Activated B cell treated with CpG ODN at 0.5 μM for 24 hours (primary cell): ENCODE data around the gene NHSL1. TPM values are rescaled to one million over a fixed set of nuclear protein-coding genes. Genes with fewer than 3 reads are reported as not detected.

Experiments used
- ATAC-seq: fragments of 200-7000 bp; cut with Tn5 transposase; one replicate; pipeline ENCODE4 v1.10.0; 2021; ENCODE audit warnings: low read depth, mild to moderate bottlenecking, moderate library complexity
- CTCF ChIA-PET: fragments of 350-600 bp; sonication (Branson Sonifier 250); formaldehyde crosslinking; loops from one replicate; lab custom pipeline; 2021; ENCODE audit warnings: antibody characterized with exemption; lab: Charles Lee
- POLR2A ChIA-PET: fragments of 350-600 bp; sonication (Branson Sonifier 250); formaldehyde crosslinking; loops from one replicate; lab custom pipeline; 2021; ENCODE audit warnings: antibody characterized with exemption; lab: Charles Lee
- DNase-seq: peaks from one replicate; pipeline ENCODE4 v3.0.0; 2022
- H3K27ac Mint-ChIP-seq: one replicate; pipeline ENCODE4 v1.8.0; 2020; ENCODE audit warnings: mixed read lengths
- H3K27me3 Mint-ChIP-seq: one replicate; pipeline ENCODE4 v1.8.0; 2021; ENCODE audit warnings: mixed read lengths
- H3K36me3 Mint-ChIP-seq: one replicate; pipeline ENCODE4 v1.8.0; 2021; ENCODE audit warnings: low read depth, mixed read lengths
- H3K4me1 Mint-ChIP-seq: one replicate; pipeline ENCODE4 v1.8.0; 2021; ENCODE audit warnings: mixed read lengths
- H3K4me3 Mint-ChIP-seq: one replicate; pipeline ENCODE4 v1.8.0; 2020; ENCODE audit warnings: mild to moderate bottlenecking, mixed read lengths
- H3K9me3 Mint-ChIP-seq: one replicate; pipeline ENCODE4 v1.8.0; 2020; ENCODE audit warnings: mixed read lengths
- CTCF ChIP-seq: fragments of 200-600 bp; IDR thresholded peaks from one replicate; pipeline ENCODE4 v1.8.0; 2022; ENCODE audit warnings: antibody characterized with exemption, mild to moderate bottlenecking
- intact Hi-C: fragments of 100-400 bp; cut with micrococcal nuclease; formaldehyde crosslinking; loops from one replicate; pipeline ENCODE4 v1.15.1; 2024
- total RNA-seq: library from RNA; stranded (reverse); gene quantifications from 2 replicates; pipeline ENCODE4 v1.2.3, GENCODE V29; 2022

The NHSL1 gene
- total RNA-seq, 1 donor from 2014 or later = 1.4 TPM

- no peak for TF ChIP-seq CTCF
- DNase-seq (no peak), ATAC-seq (peak; percentile 86)
- H3K4me1 Mint-ChIP-seq = peaks cover 22% of the 10 kb centered on the region
- CTCF ChIA-PET = interaction anchor here (3.8 kb wide), 1 partner anchor 9 kb away, joined by 17 read pairs; the partner anchor contains the start of gene HEBP2
- no peaks in the 10 kb centered on the region for H3K36me3 Mint-ChIP-seq
- POLR2A ChIA-PET = interaction anchor here (2.0 kb wide), 1 partner anchor 10 kb away, joined by 17 read pairs; the partner anchor contains the start of gene HEBP2
- intact Hi-C loops = loop anchor here (1.0 kb wide), 1 partner anchor 10 kb away; the partner anchor contains the start of gene HEBP2
- H3K27ac Mint-ChIP-seq = peak overlapping the region; percentile 75
- peak overlapping the region; percentile 0 for H3K4me3 Mint-ChIP-seq
- H3K27me3 Mint-ChIP-seq = no peaks in the 10 kb centered on the region
- no peaks in the 10 kb centered on the region for H3K9me3 Mint-ChIP-seq
Observed at GRCh38 chr6:138393871-138394783, 105.2 kb downstream of the NHSL1 start.

- ATAC-seq (no peak), DNase-seq (no peak)
- Mint-ChIP-seq H3K27ac (no peak overlapping the region), H3K4me3 (no peak overlapping the region), H3K9me3 (no peaks in the 10 kb centered on the region), H3K27me3 (no peaks in the 10 kb centered on the region), H3K4me1 (peaks cover 10% of the 10 kb centered on the region), H3K36me3 (no peaks in the 10 kb centered on the region)
- intact Hi-C loops = no loop called here
- TF ChIP-seq CTCF = no peak
- ChIA-PET POLR2A (no interaction called here), CTCF (no interaction called here)
Observed at GRCh38 chr6:138389551-138389950, 109.7 kb downstream of the NHSL1 start.

GRCh38 chr6:138387577-138388368, 111.5 kb downstream of the NHSL1 start:
- H3K36me3 Mint-ChIP-seq = no peaks in the 10 kb centered on the region
- H3K9me3 Mint-ChIP-seq = no peaks in the 10 kb centered on the region
- no peaks in the 10 kb centered on the region for H3K4me1 Mint-ChIP-seq
- ChIA-PET POLR2A (no interaction called here), CTCF (no interaction called here)
- H3K4me3 Mint-ChIP-seq = no peak overlapping the region
- H3K27me3 Mint-ChIP-seq = no peaks in the 10 kb centered on the region
- intact Hi-C loops = no loop called here
- no peak overlapping the region for H3K27ac Mint-ChIP-seq
- DNase-seq (no peak), ATAC-seq (no peak)
- no peak for TF ChIP-seq CTCF

GRCh38 chr6:138386897-138387296, 112.4 kb downstream of the NHSL1 start:
- DNase-seq (no peak), ATAC-seq (no peak)
- Mint-ChIP-seq H3K9me3 (no peaks in the 10 kb centered on the region), H3K4me3 (no peak overlapping the region), H3K4me1 (no peaks in the 10 kb centered on the region), H3K27me3 (peaks cover 2% of the 10 kb centered on the region), H3K36me3 (no peaks in the 10 kb centered on the region), H3K27ac (no peak overlapping the region)
- TF ChIP-seq CTCF = no peak
- intact Hi-C loops = no loop called here
- ChIA-PET POLR2A (no interaction called here), CTCF (no interaction called here)

GRCh38 chr6:138383776-138384175, 115.5 kb downstream of the NHSL1 start:
- no peaks in the 10 kb centered on the region for H3K9me3 Mint-ChIP-seq
- peaks cover 2% of the 10 kb centered on the region for H3K27me3 Mint-ChIP-seq
- intact Hi-C loops = no loop called here
- POLR2A ChIA-PET = no interaction called here
- DNase-seq (no peak), ATAC-seq (no peak)
- CTCF ChIA-PET = no interaction called here
- H3K4me1 Mint-ChIP-seq = no peaks in the 10 kb centered on the region
- TF ChIP-seq CTCF = no peak
- no peak overlapping the region for H3K27ac Mint-ChIP-seq
- H3K4me3 Mint-ChIP-seq = no peak overlapping the region
- no peaks in the 10 kb centered on the region for H3K36me3 Mint-ChIP-seq
